Measurements from ENCODE around the gene FEZ2. TPM values are rescaled to one million over a fixed set of nuclear protein-coding genes. Genes with fewer than 3 reads are reported as not detected.

The FEZ2 gene
- total and polyA plus RNA-seq, 9 of the 15 experiments (the other 6 are each of a cell fraction or from before 2014, with no cell fraction given): 9.9 to 35.5 (median 20.1) TPM

DNA sequence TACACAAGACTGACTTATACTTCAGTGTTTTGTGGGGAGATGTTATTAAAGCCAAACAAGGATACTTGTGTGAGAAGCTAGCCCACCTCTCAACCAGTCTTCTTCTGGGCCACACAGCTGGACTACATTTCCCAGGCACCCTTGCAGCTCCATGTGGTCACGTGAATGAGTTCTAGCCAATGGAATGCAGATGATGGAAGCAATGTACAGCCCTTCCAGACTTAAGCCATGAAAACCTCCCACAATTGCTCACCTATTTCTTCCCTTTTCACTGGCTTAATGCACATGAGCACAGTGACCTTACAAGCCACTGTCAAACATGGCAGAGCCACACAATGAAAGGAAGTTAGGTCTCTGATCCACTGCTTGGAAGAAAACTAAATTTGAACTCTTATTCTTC is 20.4 kb upstream of the FEZ2 start (continued):
- TF ChIP-seq SNRNP70 (optimal IDR thresholded peaks at IDR 0.05; ENCODE audit: low read depth, low read length) (no peak), ARNT (IDR thresholded peaks at IDR 0.05) (no peak), ZNF23 (CRISPR knock-in tag; IDR thresholded peaks at IDR 0.05) (no peak), PCBP1 (IDR thresholded peaks at IDR 0.05; ENCODE audit: low read depth, low read length, poor library complexity, severe bottlenecking) (no peak), CBX5 (IDR thresholded peaks at IDR 0.05; ENCODE audit: borderline replicate concordance, low read depth) (no peak), RBM25 (IDR thresholded peaks at IDR 0.05; ENCODE audit: low read depth, low read length, severe bottlenecking) (peak; percentile 54), RBFOX2 (IDR thresholded peaks at IDR 0.05; ENCODE audit: low read depth, low read length) (no peak), CAMTA2 (CRISPR knock-in tag; conservative IDR thresholded peaks at IDR 0.05) (no peak), CBFA2T2 (conservative IDR thresholded peaks at IDR 0.05) (no peak; the same call in 1 of the 2 replicates), SETDB1 (IDR thresholded peaks at IDR 0.05; ENCODE audit: low read length) (no peak), STAT5A (IDR thresholded peaks at IDR 0.05; ENCODE audit: borderline replicate concordance, low read length) (no peak), SP2 (IDR thresholded peaks at IDR 0.05; ENCODE audit: extremely low read depth, low read depth, low read length, poor library complexity, severe bottlenecking) (no peak), HCFC1 (IDR thresholded peaks at IDR 0.05; ENCODE audit: low read depth, low read length) (peak; percentile 94), CTBP1 (IDR thresholded peaks at IDR 0.05; ENCODE audit: borderline replicate concordance) (no peak), ETS2 (tag; IDR thresholded peaks at IDR 0.05; ENCODE audit: borderline replicate concordance, poor library complexity, severe bottlenecking) (no peak), ZNF551 (CRISPR knock-in tag; IDR thresholded peaks at IDR 0.05) (no peak), ZFP36 (IDR thresholded peaks at IDR 0.05; ENCODE audit: low read depth, low read length, partially characterized antibody) (no peak), ZNF134 (CRISPR knock-in tag; conservative IDR thresholded peaks at IDR 0.05) (no peak), ZNF165 (CRISPR knock-in tag; IDR thresholded peaks at IDR 0.05; ENCODE audit: borderline replicate concordance) (no peak), CHCHD3 (CRISPR knock-in tag; IDR thresholded peaks at IDR 0.05) (no peak), NEUROD1 (IDR thresholded peaks at IDR 0.05; ENCODE audit: borderline replicate concordance, low read depth, low read length, partially characterized antibody) (no peak), MCM5 (IDR thresholded peaks at IDR 0.05; ENCODE audit: low read depth) (no peak), SMARCA4 (IDR thresholded peaks at IDR 0.05) (no peak)
- TF ChIP-seq, protein P1, sequence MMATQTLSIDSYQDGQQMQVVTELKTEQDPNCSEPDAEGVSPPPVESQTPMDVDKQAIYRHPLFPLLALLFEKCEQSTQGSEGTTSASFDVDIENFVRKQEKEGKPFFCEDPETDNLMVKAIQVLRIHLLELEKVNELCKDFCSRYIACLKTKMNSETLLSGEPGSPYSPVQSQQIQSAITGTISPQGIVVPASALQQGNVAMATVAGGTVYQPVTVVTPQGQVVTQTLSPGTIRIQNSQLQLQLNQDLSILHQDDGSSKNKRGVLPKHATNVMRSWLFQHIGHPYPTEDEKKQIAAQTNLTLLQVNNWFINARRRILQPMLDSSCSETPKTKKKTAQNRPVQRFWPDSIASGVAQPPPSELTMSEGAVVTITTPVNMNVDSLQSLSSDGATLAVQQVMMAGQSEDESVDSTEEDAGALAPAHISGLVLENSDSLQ (IDR thresholded peaks at IDR 0.05): no peak
- TF ChIP-seq, protein P2, sequence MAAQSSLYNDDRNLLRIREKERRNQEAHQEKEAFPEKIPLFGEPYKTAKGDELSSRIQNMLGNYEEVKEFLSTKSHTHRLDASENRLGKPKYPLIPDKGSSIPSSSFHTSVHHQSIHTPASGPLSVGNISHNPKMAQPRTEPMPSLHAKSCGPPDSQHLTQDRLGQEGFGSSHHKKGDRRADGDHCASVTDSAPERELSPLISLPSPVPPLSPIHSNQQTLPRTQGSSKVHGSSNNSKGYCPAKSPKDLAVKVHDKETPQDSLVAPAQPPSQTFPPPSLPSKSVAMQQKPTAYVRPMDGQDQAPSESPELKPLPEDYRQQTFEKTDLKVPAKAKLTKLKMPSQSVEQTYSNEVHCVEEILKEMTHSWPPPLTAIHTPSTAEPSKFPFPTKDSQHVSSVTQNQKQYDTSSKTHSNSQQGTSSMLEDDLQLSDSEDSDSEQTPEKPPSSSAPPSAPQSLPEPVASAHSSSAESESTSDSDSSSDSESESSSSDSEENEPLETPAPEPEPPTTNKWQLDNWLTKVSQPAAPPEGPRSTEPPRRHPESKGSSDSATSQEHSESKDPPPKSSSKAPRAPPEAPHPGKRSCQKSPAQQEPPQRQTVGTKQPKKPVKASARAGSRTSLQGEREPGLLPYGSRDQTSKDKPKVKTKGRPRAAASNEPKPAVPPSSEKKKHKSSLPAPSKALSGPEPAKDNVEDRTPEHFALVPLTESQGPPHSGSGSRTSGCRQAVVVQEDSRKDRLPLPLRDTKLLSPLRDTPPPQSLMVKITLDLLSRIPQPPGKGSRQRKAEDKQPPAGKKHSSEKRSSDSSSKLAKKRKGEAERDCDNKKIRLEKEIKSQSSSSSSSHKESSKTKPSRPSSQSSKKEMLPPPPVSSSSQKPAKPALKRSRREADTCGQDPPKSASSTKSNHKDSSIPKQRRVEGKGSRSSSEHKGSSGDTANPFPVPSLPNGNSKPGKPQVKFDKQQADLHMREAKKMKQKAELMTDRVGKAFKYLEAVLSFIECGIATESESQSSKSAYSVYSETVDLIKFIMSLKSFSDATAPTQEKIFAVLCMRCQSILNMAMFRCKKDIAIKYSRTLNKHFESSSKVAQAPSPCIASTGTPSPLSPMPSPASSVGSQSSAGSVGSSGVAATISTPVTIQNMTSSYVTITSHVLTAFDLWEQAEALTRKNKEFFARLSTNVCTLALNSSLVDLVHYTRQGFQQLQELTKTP (IDR thresholded peaks at IDR 0.05; ENCODE audit: low read depth in 1 of 2, partially characterized antibody in 2 of 2): peak in 1 of 2 experiments; percentile 77
- TF ChIP-seq, protein P3, sequence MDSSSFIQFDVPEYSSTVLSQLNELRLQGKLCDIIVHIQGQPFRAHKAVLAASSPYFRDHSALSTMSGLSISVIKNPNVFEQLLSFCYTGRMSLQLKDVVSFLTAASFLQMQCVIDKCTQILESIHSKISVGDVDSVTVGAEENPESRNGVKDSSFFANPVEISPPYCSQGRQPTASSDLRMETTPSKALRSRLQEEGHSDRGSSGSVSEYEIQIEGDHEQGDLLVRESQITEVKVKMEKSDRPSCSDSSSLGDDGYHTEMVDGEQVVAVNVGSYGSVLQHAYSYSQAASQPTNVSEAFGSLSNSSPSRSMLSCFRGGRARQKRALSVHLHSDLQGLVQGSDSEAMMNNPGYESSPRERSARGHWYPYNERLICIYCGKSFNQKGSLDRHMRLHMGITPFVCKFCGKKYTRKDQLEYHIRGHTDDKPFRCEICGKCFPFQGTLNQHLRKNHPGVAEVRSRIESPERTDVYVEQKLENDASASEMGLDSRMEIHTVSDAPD (CRISPR knock-in tag; IDR thresholded peaks at IDR 0.05): no peak

All from K562 (cell line).